Bronchial epithelial cell (primary cell): Measurements from ENCODE around the gene FAR1. TPM values are rescaled to one million over a fixed set of nuclear protein-coding genes. Genes with fewer than 3 reads are reported as not detected.
"Not testable (repeated sequence)": the region's sequence is repeated elsewhere in the genome, so short reads cannot be mapped to it uniquely, and the experiment has no call there.

Source experiments
- DNase-seq: peaks from one replicate; pipeline ENCODE4 v3.0.0-alpha.2; 2010; ENCODE audit warnings: low read depth
- FAIRE-seq: peaks from 2 replicates; lab custom pipeline; 2011; peaks lifted over from hg19 to GRCh38; lab: Jason Lieb, UNC
- H3K27me3 ChIP-seq: 2 replicates; pipeline ENCODE4 v1.5.1; 2011; ENCODE audit warnings: low read length; ENCODE audit not compliant: control insufficient read depth, insufficient read depth
- H3K36me3 ChIP-seq: 2 replicates; pipeline ENCODE4 v1.5.1; 2011; ENCODE audit warnings: low read length; ENCODE audit not compliant: control insufficient read depth, insufficient read depth
- H3K4me3 ChIP-seq: 2 replicates; pipeline ENCODE4 v1.5.1; 2011; ENCODE audit warnings: mild to moderate bottlenecking, low read depth, low read length, control low read depth
- total RNA-seq: library from RNA; depleted of rRNA; stranded (reverse); fragments of >200 nt; gene quantifications from 2 replicates; pipeline ENCODE4 v1.2.1, GENCODE V29; 2014
- TF ChIP-seq, protein P1 (sequence below): IDR thresholded peaks from 2 replicates; pipeline ENCODE4 v1.5.1; 2011; ENCODE audit warnings: mild to moderate bottlenecking, moderate library complexity, low read length, control low read depth, inconsistent platforms; ENCODE audit not compliant: insufficient read depth, severe bottlenecking

The FAR1 gene, protein sequence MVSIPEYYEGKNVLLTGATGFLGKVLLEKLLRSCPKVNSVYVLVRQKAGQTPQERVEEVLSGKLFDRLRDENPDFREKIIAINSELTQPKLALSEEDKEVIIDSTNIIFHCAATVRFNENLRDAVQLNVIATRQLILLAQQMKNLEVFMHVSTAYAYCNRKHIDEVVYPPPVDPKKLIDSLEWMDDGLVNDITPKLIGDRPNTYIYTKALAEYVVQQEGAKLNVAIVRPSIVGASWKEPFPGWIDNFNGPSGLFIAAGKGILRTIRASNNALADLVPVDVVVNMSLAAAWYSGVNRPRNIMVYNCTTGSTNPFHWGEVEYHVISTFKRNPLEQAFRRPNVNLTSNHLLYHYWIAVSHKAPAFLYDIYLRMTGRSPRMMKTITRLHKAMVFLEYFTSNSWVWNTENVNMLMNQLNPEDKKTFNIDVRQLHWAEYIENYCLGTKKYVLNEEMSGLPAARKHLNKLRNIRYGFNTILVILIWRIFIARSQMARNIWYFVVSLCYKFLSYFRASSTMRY
- total RNA-seq = 78.7 and 90.5 TPM in 2 replicates

DNA sequence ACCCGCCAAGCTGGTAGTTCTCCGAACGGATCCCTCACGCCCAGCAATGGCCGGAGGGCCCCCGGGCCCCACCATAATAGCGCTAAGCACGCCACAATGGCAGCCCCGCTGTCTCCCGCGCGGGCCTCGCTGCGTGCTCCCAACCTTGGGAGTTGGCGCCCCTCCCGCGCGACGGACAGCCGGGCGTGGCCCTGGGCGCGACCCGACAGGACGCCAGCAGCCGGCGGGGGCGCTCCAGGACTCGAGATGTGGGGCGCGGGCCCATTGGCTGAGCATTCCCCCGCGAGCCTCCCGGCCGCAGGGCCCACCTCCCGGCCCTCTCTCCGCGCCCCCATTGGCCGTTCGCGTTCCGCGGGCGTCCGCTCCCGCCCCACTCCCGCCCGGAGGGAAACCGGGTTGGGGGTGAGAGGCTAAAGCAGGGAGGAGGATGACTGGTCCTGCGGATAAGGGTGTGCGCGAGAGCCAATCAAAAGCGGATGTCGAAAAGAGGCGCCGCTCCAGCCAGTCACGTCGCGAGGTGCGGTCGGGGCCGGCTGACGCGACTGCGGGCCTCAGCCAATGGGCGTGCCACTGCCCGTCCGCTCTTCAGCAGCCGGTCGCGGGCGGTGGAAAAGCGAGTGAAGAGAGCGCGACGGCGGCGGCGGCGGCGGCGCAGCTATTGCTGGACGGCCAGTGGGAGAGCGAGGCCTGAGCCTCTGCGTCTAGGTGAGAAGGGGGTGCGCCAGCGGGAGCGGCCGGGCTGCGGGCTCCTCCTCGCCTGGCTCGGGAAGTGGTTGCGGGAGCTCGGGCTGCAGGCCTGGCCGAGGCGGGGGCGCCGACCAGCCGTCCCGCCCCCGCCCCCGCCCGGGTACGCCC is at the start of gene FAR1:
Gene FAR1 (plus strand): TSS at position 567 of the 855 bp plus-strand sequence. CDS start 26,098 bp downstream, outside the sequence.
- TF ChIP-seq, protein P1, sequence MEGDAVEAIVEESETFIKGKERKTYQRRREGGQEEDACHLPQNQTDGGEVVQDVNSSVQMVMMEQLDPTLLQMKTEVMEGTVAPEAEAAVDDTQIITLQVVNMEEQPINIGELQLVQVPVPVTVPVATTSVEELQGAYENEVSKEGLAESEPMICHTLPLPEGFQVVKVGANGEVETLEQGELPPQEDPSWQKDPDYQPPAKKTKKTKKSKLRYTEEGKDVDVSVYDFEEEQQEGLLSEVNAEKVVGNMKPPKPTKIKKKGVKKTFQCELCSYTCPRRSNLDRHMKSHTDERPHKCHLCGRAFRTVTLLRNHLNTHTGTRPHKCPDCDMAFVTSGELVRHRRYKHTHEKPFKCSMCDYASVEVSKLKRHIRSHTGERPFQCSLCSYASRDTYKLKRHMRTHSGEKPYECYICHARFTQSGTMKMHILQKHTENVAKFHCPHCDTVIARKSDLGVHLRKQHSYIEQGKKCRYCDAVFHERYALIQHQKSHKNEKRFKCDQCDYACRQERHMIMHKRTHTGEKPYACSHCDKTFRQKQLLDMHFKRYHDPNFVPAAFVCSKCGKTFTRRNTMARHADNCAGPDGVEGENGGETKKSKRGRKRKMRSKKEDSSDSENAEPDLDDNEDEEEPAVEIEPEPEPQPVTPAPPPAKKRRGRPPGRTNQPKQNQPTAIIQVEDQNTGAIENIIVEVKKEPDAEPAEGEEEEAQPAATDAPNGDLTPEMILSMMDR = peak; percentile 57
- FAIRE-seq = no peak
- peak; percentile 96 for DNase-seq

GRCh38 chr11:13620063-13620462 is 48.4 kb upstream of the FAR1 start:
- Histone ChIP-seq H3K4me3 (no peak overlapping the region), H3K36me3 (no peaks in the 10 kb centered on the region), H3K27me3 (no peaks in the 10 kb centered on the region)
- no peak for DNase-seq
- peak; percentile 66 for FAIRE-seq
- TF ChIP-seq, protein P1 = no peak

More for the DNA sequence above, at the start of gene FAR1:
- Histone ChIP-seq H3K4me3 (peak within 1 kb of the TSS; percentile 88), H3K36me3 (no peaks in the 10 kb centered on the region), H3K27me3 (no peaks in the 10 kb centered on the region)

DNA sequence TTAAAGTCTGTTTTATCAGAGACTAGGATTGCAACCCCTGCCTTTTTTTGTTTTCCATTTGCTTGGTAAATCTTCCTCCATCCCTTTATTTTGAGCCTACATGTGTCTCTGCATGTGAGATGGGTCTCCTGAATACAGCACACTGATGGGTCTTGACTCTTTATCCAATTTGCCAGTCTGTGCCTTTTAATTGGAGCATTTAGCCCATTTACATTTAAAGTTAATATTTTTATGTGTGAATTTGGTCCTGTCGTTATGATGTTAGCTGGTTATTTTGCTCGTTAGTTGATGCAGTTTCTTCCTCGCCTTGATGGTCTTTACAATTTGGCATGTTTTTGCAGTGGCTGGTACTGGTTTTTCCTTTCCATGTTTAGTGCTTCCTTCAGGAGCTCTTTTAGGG is 41.6 kb upstream of the FAR1 start:
- H3K36me3 ChIP-seq, H3K27me3 ChIP-seq, H3K4me3 ChIP-seq, FAIRE-seq, DNase-seq: not testable (repeated sequence)

GRCh38 chr11:13628634-13629033 is 39.8 kb upstream of the FAR1 start:
- not testable (repeated sequence) for H3K4me3 ChIP-seq, FAIRE-seq, H3K36me3 ChIP-seq, H3K27me3 ChIP-seq
- DNase-seq = peak; percentile 11

DNA sequence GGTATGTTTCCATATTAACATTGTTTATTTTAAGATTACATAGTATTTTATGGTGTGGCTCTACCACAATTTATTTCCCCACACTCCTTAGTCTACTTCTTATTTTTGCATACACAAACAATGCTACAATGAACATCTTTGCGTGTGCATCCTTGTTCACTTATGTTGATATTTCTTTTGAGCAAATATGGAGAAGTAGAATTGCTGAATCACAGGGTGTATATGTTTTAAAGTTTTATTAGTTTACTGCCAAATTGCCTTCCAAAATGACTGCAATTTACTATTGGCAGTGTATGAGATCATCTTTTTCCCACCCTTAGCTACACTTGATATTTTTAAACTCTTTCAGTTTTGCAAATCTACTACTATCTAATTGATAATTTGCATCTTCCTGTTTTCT is 38.7 kb upstream of the FAR1 start:
- TF ChIP-seq, protein P1 = no peak
- no peak overlapping the region for H3K4me3 ChIP-seq
- no peaks in the 10 kb centered on the region for H3K27me3 ChIP-seq
- no peaks in the 10 kb centered on the region for H3K36me3 ChIP-seq
- FAIRE-seq (no peak), DNase-seq (no peak)

DNA sequence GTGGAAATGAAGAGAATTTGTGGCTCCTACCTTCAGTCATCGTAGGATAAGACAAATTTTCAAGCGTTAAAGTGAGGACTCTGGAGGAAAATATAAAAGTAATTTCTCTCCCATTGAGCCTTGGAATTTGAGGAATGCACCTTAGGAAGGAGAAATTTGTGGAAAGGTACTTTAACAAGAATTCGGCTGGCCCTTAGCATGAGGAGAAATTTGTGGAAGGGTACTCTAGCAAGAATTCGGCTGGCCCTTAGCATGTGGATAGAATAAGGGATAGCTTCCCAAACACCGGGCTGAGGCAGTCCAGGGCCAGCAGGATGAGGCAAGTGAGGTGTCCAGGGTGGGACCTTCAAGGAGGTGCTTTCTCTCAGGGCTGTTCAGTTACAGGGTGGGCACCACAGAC is 33.2 kb upstream of the FAR1 start:
- TF ChIP-seq, protein P1 = no peak

More for the DNA sequence above, 33.2 kb upstream of the FAR1 start:
- peaks cover 4% of the 10 kb centered on the region for H3K27me3 ChIP-seq
- no peak for DNase-seq
- FAIRE-seq = no peak
- H3K4me3 ChIP-seq = no peak overlapping the region
- no peaks in the 10 kb centered on the region for H3K36me3 ChIP-seq
